Muscle of arm (tissue), 12 donors: Measurements from ENCODE around the gene OR5H1. TPM values are rescaled to one million over a fixed set of nuclear protein-coding genes. Genes with fewer than 3 reads are reported as not detected.

Experiments used
- polyA plus RNA-seq, 12 donors: library from polyadenylated mRNA; unstranded; fragments of 120-200 nt; gene quantifications; one replicate each; pipeline ENCODE4 v1.2.1, GENCODE V29; 2013; ENCODE audit not compliant: insufficient read length in 12 of 12

Gene OR5H1
- polyA plus RNA-seq, 12 donors: 0.03 to 0.11 TPM; not detected in 10

Other genes with a start within 250 kb of the OR5H1 start
- gene RIOX2, start 158.3 kb upstream of the OR5H1 start, polyA plus RNA-seq: 10 to 100 TPM in 11 of 12 donors, not detected in 1; 36.3 to 53.7 (median 45.6) TPM
- gene GABRR3, start 95.4 kb upstream of the OR5H1 start, polyA plus RNA-seq: not detected
- gene OR5AC2, start 43.5 kb upstream of the OR5H1 start, polyA plus RNA-seq: not detected
- gene OR5H14, start 16.8 kb downstream of the OR5H1 start, polyA plus RNA-seq: under 1 TPM in 1 of 12 donors, not detected in 11; 0.03 TPM
- gene OR5H15, start 36.0 kb downstream of the OR5H1 start, polyA plus RNA-seq: not detected
- not detected for gene OR5H6, start 133.5 kb downstream of the OR5H1 start, polyA plus RNA-seq
- gene OR5H2, start 151.8 kb downstream of the OR5H1 start, polyA plus RNA-seq: not detected
- gene OR5K4, start 223.1 kb downstream of the OR5H1 start, polyA plus RNA-seq: not detected